ENCODE measurements around the gene DMRTA1.
A peak's percentile ranks its signal among the peaks of the same experiment; 100 is the strongest.
"Not testable (repeated sequence)": the region's sequence is repeated elsewhere in the genome, so short reads cannot be mapped to it uniquely, and the experiment has no call there.

DMRTA1 gene

DNA sequence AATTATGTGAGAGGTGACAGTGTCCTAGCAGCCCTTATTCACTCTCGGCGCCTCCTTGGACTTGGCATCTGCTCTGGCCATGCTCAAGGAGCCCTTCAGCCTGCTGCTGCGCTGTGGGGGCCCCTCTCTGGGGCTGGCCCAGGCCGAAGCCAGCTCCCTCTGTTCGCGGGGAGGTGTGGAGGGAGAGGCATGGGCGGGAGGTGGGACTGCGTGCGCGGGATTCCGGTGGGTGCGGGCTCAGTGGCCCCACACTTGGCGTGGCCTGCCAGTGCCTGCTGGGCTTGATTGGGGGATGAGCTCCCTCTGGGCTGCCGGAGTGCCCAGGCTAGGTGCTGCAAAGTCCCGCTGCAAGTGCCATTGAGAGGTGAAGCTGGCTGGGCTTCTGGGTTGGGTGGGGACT lies 12.9 kb upstream of the DMRTA1 start:
- Histone ChIP-seq H3K9me3 (ENCODE audit: control insufficient read depth, insufficient read depth, low read length) (no peaks in the 10 kb centered on the region), H3K27me3 (ENCODE audit: control insufficient read depth, insufficient read depth, low read length) (no peaks in the 10 kb centered on the region), H3K4me1 (ENCODE audit: control insufficient read depth, insufficient read depth, low read length) (peaks cover 27% of the 10 kb centered on the region), H3K4me3 (ENCODE audit: low read depth, low read length) (no peak overlapping the region), H3K27ac (ENCODE audit: low read depth, low read length) (no peak overlapping the region), H3K9ac (ENCODE audit: low read depth, low read length) (no peak overlapping the region), H3K36me3 (ENCODE audit: control insufficient read depth, insufficient read depth, low read length) (no peaks in the 10 kb centered on the region)

DNA sequence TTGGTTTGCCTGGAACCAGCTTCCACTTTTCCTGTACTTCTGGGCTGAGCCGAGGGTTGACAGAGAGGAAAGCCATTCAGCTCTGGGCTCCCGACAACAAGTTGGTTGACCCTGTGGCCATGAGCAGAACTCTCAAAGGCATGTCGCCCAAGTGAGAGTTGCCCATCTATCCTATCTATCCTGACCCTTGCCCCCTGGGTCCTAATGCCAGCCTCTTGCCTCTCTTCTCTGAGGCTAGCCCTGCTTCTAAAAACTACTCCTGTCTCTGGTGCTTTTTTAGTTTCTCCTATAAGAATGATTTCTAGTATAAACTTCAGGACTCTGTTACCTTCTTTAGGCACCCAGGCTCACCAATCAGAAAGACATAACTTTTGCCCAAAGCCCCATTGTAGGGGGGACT lies 11.4 kb upstream of the DMRTA1 start:
- not testable (repeated sequence) for H3K36me3 ChIP-seq (ENCODE audit: control insufficient read depth, insufficient read depth, low read length); H3K4me3 ChIP-seq (ENCODE audit: low read depth, low read length); H3K9ac ChIP-seq (ENCODE audit: low read depth, low read length); H3K27ac ChIP-seq (ENCODE audit: low read depth, low read length); H3K9me3 ChIP-seq (ENCODE audit: control insufficient read depth, insufficient read depth, low read length); H3K27me3 ChIP-seq (ENCODE audit: control insufficient read depth, insufficient read depth, low read length)
- peaks cover 15% of the 10 kb centered on the region for H3K4me1 ChIP-seq (ENCODE audit: control insufficient read depth, insufficient read depth, low read length)

DNA sequence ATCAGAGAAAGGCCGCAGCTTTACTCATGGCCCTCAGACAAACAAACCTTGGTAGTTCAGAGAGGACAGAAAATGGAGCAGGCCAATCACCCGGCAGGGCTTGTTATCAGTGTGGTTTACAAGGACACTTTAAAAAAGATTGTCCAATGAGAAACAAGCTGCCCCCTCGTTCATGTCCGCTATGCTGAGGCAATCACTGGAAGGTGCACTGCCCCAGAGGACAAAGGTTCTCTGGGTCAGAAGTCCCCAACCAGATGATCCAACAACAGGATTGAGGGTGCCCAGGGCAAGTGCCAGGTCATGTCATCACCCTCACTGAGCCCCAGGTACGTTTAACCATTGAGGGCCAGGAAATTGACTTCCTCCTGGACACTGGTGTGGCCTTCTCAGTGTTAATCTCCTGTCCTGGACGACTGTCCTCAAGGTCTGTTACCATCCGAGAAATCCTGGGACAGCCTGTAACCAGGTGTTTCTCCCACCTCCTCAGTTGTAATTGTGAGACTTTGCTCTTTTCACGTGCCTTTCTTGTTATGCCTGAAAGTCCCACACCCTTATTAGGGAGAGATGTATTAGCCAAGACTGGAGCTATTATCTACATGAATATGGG lies 9.1 kb upstream of the DMRTA1 start:
- H3K27me3 ChIP-seq (ENCODE audit: control insufficient read depth, insufficient read depth, low read length); H3K27ac ChIP-seq (ENCODE audit: low read depth, low read length); H3K4me1 ChIP-seq (ENCODE audit: control insufficient read depth, insufficient read depth, low read length); H3K4me3 ChIP-seq (ENCODE audit: low read depth, low read length); H3K9ac ChIP-seq (ENCODE audit: low read depth, low read length); H3K36me3 ChIP-seq (ENCODE audit: control insufficient read depth, insufficient read depth, low read length); H3K9me3 ChIP-seq (ENCODE audit: control insufficient read depth, insufficient read depth, low read length): not testable (repeated sequence)

DNA sequence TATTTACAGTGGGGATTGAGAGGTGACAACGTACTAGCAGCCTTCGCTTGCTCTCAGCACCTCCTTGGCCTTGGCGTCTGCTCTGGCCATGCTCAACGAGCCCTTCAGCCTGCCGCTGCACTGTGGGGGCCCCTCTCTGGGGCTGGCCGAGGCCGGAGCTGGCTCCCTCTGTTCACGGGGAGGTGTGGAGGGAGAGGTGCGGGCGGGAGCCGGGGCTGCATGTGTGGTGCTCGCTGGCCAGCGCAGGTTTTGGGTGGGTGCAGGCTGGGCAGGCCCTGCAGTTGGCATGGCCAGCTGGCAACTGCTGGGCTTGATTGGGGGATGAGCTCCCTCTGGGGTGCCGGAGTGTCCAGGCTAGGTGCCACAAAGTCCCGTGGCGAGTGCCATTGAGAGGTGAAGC lies 5.8 kb upstream of the DMRTA1 start:
- H3K36me3 ChIP-seq (ENCODE audit: control insufficient read depth, insufficient read depth, low read length) = no peaks in the 10 kb centered on the region
- no peak overlapping the region for H3K9ac ChIP-seq (ENCODE audit: low read depth, low read length)
- H3K4me3 ChIP-seq (ENCODE audit: low read depth, low read length) = no peak overlapping the region
- peaks cover 4% of the 10 kb centered on the region; the same call in 1 of the 2 replicates for H3K27me3 ChIP-seq (ENCODE audit: control insufficient read depth, insufficient read depth, low read length)
- H3K27ac ChIP-seq (ENCODE audit: low read depth, low read length) = no peak overlapping the region
- H3K4me1 ChIP-seq (ENCODE audit: control insufficient read depth, insufficient read depth, low read length) = no peaks in the 10 kb centered on the region
- H3K9me3 ChIP-seq (ENCODE audit: control insufficient read depth, insufficient read depth, low read length) = no peaks in the 10 kb centered on the region

DNA sequence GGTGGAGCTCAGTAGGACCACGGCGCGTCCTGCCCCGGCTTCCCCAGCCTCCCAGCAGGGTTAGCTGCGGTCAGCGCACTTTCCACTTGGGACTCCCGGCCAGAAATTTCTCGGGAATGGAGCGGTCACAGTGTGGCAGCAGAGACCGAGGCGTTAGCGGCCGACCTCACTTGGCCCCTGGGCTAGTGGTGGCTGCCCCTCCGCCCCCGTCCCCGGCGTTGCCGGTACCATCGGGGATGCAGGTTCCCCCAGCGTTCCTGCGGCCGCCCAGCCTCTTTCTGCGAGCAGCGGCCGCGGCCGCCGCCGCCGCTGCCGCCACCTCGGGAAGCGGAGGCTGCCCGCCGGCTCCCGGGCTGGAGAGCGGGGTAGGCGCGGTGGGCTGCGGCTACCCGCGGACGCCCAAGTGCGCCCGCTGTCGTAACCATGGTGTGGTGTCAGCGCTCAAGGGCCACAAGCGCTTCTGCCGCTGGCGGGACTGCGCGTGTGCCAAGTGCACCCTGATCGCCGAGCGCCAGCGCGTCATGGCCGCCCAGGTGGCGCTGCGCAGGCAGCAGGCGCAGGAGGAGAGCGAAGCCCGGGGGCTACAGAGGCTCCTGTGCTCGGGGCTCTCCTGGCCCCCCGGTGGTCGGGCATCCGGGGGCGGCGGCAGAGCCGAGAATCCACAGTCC lies 460 bp downstream of the DMRTA1 start:
- Histone ChIP-seq H3K36me3 (ENCODE audit: control insufficient read depth, insufficient read depth, low read length) (peaks cover 9% of the 10 kb centered on the region; the same call in 1 of the 2 replicates), H3K4me3 (ENCODE audit: low read depth, low read length) (peak overlapping the region; percentile 92), H3K27ac (ENCODE audit: low read depth, low read length) (peak overlapping the region; percentile 78), H3K9me3 (ENCODE audit: control insufficient read depth, insufficient read depth, low read length) (no peaks in the 10 kb centered on the region), H3K9ac (ENCODE audit: low read depth, low read length) (peak overlapping the region; percentile 72), H3K27me3 (ENCODE audit: control insufficient read depth, insufficient read depth, low read length) (peaks cover 4% of the 10 kb centered on the region; the same call in 1 of the 2 replicates), H3K4me1 (ENCODE audit: control insufficient read depth, insufficient read depth, low read length) (peaks cover 17% of the 10 kb centered on the region)

DNA sequence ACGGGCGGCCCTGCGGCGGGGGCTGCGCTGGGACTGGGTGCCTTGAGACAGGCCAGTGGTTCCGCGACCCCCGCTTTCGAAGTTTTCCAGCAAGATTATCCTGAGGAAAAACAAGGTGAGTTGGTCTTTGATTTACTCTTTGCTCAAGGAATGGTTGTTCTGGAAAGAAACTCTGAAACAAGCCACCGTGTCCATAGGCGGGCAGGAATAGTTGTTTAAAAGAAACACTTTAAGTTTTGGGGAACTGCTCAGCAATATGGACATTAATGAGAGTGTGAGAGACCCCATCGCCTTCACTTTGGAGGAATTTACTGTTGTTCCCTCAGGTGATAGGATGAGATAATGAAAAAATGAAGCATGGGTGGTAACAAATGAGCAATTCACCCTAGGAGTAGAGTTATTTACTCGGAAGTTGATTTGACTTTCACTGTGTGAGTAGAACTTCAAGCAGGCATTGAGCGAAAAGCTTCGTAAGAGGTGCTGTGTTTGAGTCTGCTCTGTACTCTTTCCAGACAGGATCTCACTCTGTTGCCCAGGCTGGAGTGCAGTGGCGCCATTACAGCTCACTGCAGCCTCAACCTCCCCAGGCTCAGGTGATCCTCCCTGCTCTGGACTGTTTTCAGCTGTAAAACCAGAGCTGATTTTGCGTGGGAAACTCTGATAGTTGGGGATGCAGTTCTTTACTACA lies 1.1 kb downstream of the DMRTA1 start:
- peak overlapping the region; percentile 78 for H3K27ac ChIP-seq (ENCODE audit: low read depth, low read length)
- peaks cover 9% of the 10 kb centered on the region; the same call in 1 of the 2 replicates for H3K36me3 ChIP-seq (ENCODE audit: control insufficient read depth, insufficient read depth, low read length)
- peaks cover 4% of the 10 kb centered on the region; the same call in 1 of the 2 replicates for H3K27me3 ChIP-seq (ENCODE audit: control insufficient read depth, insufficient read depth, low read length)
- H3K4me1 ChIP-seq (ENCODE audit: control insufficient read depth, insufficient read depth, low read length) = peaks cover 17% of the 10 kb centered on the region
- peak overlapping the region; percentile 92 for H3K4me3 ChIP-seq (ENCODE audit: low read depth, low read length)
- H3K9me3 ChIP-seq (ENCODE audit: control insufficient read depth, insufficient read depth, low read length) = no peaks in the 10 kb centered on the region
- H3K9ac ChIP-seq (ENCODE audit: low read depth, low read length) = peak overlapping the region; percentile 72

DNA sequence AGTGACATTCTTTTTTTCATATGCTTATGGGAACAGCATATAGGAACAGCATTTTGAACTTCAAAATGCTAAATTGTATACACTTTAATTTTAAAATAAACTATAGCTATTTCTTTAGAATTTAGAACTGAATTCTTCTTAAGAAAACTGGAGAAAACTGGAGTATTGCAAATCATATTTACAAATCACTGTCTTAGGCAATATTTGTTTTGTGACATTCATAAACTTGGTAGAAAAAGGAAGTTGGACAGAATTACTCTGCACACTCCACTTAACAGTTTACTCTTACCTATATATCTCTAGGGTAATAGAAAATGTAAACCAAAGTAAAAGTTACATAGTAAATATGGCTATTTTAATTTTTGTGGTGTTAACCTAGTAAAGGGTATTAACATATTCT lies 3.1 kb downstream of the DMRTA1 start:
- H3K4me3 ChIP-seq (ENCODE audit: low read depth, low read length) = no peak overlapping the region
- H3K27me3 ChIP-seq (ENCODE audit: control insufficient read depth, insufficient read depth, low read length) = peaks cover 4% of the 10 kb centered on the region; the same call in 1 of the 2 replicates
- no peaks in the 10 kb centered on the region for H3K9me3 ChIP-seq (ENCODE audit: control insufficient read depth, insufficient read depth, low read length)
- H3K4me1 ChIP-seq (ENCODE audit: control insufficient read depth, insufficient read depth, low read length) = peaks cover 17% of the 10 kb centered on the region
- H3K9ac ChIP-seq (ENCODE audit: low read depth, low read length) = no peak overlapping the region
- no peak overlapping the region for H3K27ac ChIP-seq (ENCODE audit: low read depth, low read length)
- peaks cover 9% of the 10 kb centered on the region; the same call in 1 of the 2 replicates for H3K36me3 ChIP-seq (ENCODE audit: control insufficient read depth, insufficient read depth, low read length)

DNA sequence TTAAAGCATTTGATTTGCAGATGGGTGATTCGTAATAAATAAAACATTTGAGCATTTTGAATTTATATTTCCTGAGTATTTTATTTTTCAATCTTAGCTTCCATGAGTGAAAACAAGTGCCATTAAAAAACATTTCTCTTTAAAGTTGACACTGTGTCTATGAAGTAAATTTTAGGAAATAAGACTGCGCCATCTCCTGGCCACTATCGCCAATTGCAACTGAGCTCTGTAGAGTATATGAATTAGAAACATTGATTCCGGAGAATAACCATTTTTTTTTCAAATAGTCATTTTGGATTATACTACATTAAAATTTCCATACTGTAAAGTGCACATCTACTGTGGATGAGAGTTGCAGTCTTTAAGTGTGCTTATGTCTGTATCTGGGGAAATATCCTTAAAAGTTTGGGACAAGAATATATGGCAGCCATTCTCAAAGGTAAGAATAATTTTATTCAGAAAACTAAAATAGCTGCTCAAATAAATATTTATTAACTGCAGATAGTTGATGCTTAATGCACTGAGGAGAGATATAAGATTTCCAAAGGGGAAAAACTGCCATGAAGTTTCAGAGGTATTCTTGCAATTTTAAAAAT lies 5.9 kb downstream of the DMRTA1 start:
- H3K9me3 ChIP-seq (ENCODE audit: control insufficient read depth, insufficient read depth, low read length) = no peaks in the 10 kb centered on the region
- peaks cover 9% of the 10 kb centered on the region; the same call in 1 of the 2 replicates for H3K36me3 ChIP-seq (ENCODE audit: control insufficient read depth, insufficient read depth, low read length)
- H3K4me3 ChIP-seq (ENCODE audit: low read depth, low read length) = no peak overlapping the region
- H3K27me3 ChIP-seq (ENCODE audit: control insufficient read depth, insufficient read depth, low read length) = no peaks in the 10 kb centered on the region
- H3K4me1 ChIP-seq (ENCODE audit: control insufficient read depth, insufficient read depth, low read length) = peaks cover 12% of the 10 kb centered on the region
- no peak overlapping the region for H3K9ac ChIP-seq (ENCODE audit: low read depth, low read length)
- no peak overlapping the region for H3K27ac ChIP-seq (ENCODE audit: low read depth, low read length)

DNA sequence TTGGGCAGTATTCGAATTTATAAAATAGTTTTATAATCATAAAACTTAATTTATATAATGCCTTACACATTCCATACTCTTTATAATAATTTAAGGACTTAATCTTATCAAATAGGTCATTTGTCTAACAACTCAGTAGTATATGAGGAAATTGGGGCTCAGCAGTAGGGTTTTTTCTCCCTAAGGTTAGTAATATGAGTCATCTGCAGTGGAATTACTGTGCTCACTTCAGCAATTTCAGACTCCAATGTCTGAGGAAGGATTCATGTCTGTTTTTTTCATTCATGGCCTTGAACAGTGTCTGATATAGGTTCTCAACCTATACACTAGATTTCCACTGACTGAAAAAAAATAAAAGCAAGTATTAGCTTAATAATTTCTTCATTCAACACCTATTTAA lies 7.4 kb downstream of the DMRTA1 start:
- Histone ChIP-seq H3K27ac (ENCODE audit: low read depth, low read length) (no peak overlapping the region), H3K4me1 (ENCODE audit: control insufficient read depth, insufficient read depth, low read length) (peaks cover 4% of the 10 kb centered on the region), H3K27me3 (ENCODE audit: control insufficient read depth, insufficient read depth, low read length) (no peaks in the 10 kb centered on the region), H3K9me3 (ENCODE audit: control insufficient read depth, insufficient read depth, low read length) (no peaks in the 10 kb centered on the region), H3K4me3 (ENCODE audit: low read depth, low read length) (no peak overlapping the region), H3K36me3 (ENCODE audit: control insufficient read depth, insufficient read depth, low read length) (peaks cover 9% of the 10 kb centered on the region; the same call in 1 of the 2 replicates), H3K9ac (ENCODE audit: low read depth, low read length) (no peak overlapping the region)

DNA sequence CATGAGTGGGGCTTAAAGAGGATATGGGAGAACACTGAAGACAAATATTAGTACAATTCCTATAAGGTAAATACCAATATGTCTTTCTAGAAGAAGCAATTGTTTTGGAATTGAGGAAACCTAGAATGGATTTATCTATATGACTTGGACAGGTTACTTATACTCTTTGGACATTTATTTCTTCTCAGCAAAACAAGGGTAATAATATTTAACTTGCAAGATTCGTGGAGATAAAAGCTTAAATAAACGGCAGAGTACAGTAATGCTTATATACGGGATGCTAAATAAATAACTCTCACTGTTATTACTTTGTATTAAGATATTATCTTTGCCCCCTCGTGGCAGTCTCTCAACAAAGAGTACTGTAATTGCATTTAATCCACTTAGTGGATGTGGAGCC lies 8.6 kb downstream of the DMRTA1 start:
- H3K27ac ChIP-seq (ENCODE audit: low read depth, low read length) = no peak overlapping the region
- no peaks in the 10 kb centered on the region for H3K9me3 ChIP-seq (ENCODE audit: control insufficient read depth, insufficient read depth, low read length)
- H3K36me3 ChIP-seq (ENCODE audit: control insufficient read depth, insufficient read depth, low read length) = peaks cover 9% of the 10 kb centered on the region; the same call in 1 of the 2 replicates
- H3K4me3 ChIP-seq (ENCODE audit: low read depth, low read length) = no peak overlapping the region
- no peaks in the 10 kb centered on the region for H3K4me1 ChIP-seq (ENCODE audit: control insufficient read depth, insufficient read depth, low read length)
- no peaks in the 10 kb centered on the region for H3K27me3 ChIP-seq (ENCODE audit: control insufficient read depth, insufficient read depth, low read length)
- no peak overlapping the region for H3K9ac ChIP-seq (ENCODE audit: low read depth, low read length)

DNA sequence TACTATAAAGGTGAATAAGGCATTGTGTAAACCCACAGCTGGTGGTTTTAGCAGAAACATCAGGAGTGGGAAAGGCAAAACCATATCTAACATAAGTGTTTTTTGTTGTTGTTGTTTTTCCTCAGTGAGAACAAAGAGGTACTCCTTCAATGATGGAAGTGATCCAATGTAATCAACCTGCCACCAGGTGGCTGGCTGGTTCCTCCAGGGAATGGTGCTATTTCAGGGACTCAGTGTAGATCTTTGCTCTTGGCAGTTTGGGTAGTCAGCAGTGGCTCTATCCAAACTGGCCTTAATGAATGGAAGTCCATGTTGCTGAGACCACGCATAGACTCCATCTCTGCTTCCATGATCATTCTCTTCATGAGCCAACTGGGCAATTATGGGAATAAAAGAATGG lies 10.8 kb downstream of the DMRTA1 start:
- Histone ChIP-seq H3K9ac (ENCODE audit: low read depth, low read length) (no peak overlapping the region), H3K9me3 (ENCODE audit: control insufficient read depth, insufficient read depth, low read length) (no peaks in the 10 kb centered on the region), H3K27me3 (ENCODE audit: control insufficient read depth, insufficient read depth, low read length) (no peaks in the 10 kb centered on the region), H3K36me3 (ENCODE audit: control insufficient read depth, insufficient read depth, low read length) (no peaks in the 10 kb centered on the region), H3K4me3 (ENCODE audit: low read depth, low read length) (no peak overlapping the region), H3K4me1 (ENCODE audit: control insufficient read depth, insufficient read depth, low read length) (no peaks in the 10 kb centered on the region), H3K27ac (ENCODE audit: low read depth, low read length) (no peak overlapping the region)

Data from HUES48 (cell line).